HepG2 (cell line): ENCODE results near the gene TTLL4. TPM values are rescaled to one million over a fixed set of nuclear protein-coding genes. Genes with fewer than 3 reads are reported as not detected.

Source experiments
- CHCHD3 ChIP-seq: sonication (generic); formaldehyde crosslinking; IDR thresholded peaks from 2 replicates; pipeline ENCODE4 v1.8.0; 2022; ENCODE audit warnings: mild to moderate bottlenecking, missing genetic modification reagents, moderate library complexity
- HOXA3 ChIP-seq: sonication (generic); formaldehyde crosslinking; IDR thresholded peaks from 2 replicates; pipeline ENCODE4 v1.5.0; 2020; ENCODE audit warnings: missing genetic modification reagents
- KDM2A ChIP-seq: sonication (generic); formaldehyde crosslinking; IDR thresholded peaks from 2 replicates; pipeline ENCODE4 v1.4.0; 2020; ENCODE audit warnings: low read depth, missing genetic modification reagents, borderline replicate concordance
- KDM6A ChIP-seq: IDR thresholded peaks from 2 replicates; pipeline ENCODE4 v1.6.1; 2016; ENCODE audit warnings: low read depth
- NCOA2 ChIP-seq: sonication (generic); formaldehyde crosslinking; IDR thresholded peaks from 2 replicates; pipeline ENCODE4 v1.8.0; 2022; ENCODE audit warnings: inconsistent platforms
- NR1H2 ChIP-seq: sonication (generic); formaldehyde crosslinking; IDR thresholded peaks from 2 replicates; pipeline ENCODE4 v1.8.1; 2022; ENCODE audit warnings: low read depth, missing genetic modification reagents, borderline replicate concordance
- POLR2AphosphoS5 ChIP-seq: IDR thresholded peaks from 2 replicates; pipeline ENCODE4 v1.6.1; 2012; ENCODE audit warnings: low read depth, low read length
- RBAK ChIP-seq: sonication (generic); formaldehyde crosslinking; IDR thresholded peaks from 2 replicates; pipeline ENCODE4 v1.5.1; 2020; ENCODE audit warnings: mild to moderate bottlenecking, missing genetic modification reagents
- SKIL ChIP-seq: sonication (generic); formaldehyde crosslinking; IDR thresholded peaks from 2 replicates; pipeline ENCODE4 v1.8.0; 2022; ENCODE audit warnings: missing genetic modification reagents, mild to moderate bottlenecking, moderate library complexity, borderline replicate concordance
- TAF15 ChIP-seq: fragments of 200-400 bp; formaldehyde crosslinking; IDR thresholded peaks from one replicate; pipeline ENCODE4 v1.6.1; 2018; ENCODE audit warnings: mild to moderate bottlenecking, low read depth, low read length; ENCODE audit not compliant: poor library complexity, severe bottlenecking
- ZBTB37 ChIP-seq: sonication (generic); formaldehyde crosslinking; IDR thresholded peaks from 2 replicates; pipeline ENCODE4 v1.4.0; 2020; ENCODE audit warnings: mild to moderate bottlenecking, missing genetic modification reagents
- ZMYM4 ChIP-seq: sonication (generic); formaldehyde crosslinking; IDR thresholded peaks from 2 replicates; pipeline ENCODE4 v1.8.1; 2023; ENCODE audit warnings: mild to moderate bottlenecking, missing genetic modification reagents
- ZNF160 ChIP-seq: sonication (generic); formaldehyde crosslinking; IDR thresholded peaks from 2 replicates; pipeline ENCODE4 v1.8.0; 2022; ENCODE audit warnings: mild to moderate bottlenecking, inconsistent platforms, missing genetic modification reagents
- ZNF354B ChIP-seq: sonication (generic); formaldehyde crosslinking; IDR thresholded peaks from 2 replicates; pipeline ENCODE4 v1.8.0; 2022; ENCODE audit warnings: mild to moderate bottlenecking, missing genetic modification reagents
- ZNF484 ChIP-seq: sonication (generic); formaldehyde crosslinking; IDR thresholded peaks from 2 replicates; pipeline ENCODE4 v1.5.1; 2020; ENCODE audit warnings: mild to moderate bottlenecking, low read depth, missing genetic modification reagents, borderline replicate concordance
- ZNF567 ChIP-seq: sonication (generic); formaldehyde crosslinking; IDR thresholded peaks from 2 replicates; pipeline ENCODE4 v1.8.1; 2023; ENCODE audit warnings: mild to moderate bottlenecking, missing genetic modification reagents, borderline replicate concordance
- ZNF609 ChIP-seq: sonication (generic); formaldehyde crosslinking; IDR thresholded peaks from 2 replicates; pipeline ENCODE4 v1.4.0; 2020; ENCODE audit warnings: mild to moderate bottlenecking, missing genetic modification reagents, borderline replicate concordance
- polyA plus RNA-seq, 8 experiments: library from polyadenylated mRNA; depleted of rRNA in 3 of 8; stranded (reverse) in 7 of 8; unstranded in 1 of 8; fragments of >200 nt; fragmentation: Illumina TruSeq in 4 of 8; extraction: Trizol in 4 of 8; gene quantifications; 2 replicates each; pipeline versions ENCODE4 v1.2.1 to v1.2.3, GENCODE V29; 2011 to 2016; ENCODE audit warnings: low read depth in 4 of 8, missing spikeins in 1 of 8, mixed read lengths in 1 of 8; ENCODE audit not compliant: insufficient read depth in 1 of 8
- total RNA-seq, 5 experiments: library from RNA; depleted of rRNA; stranded (reverse); fragments of >200 nt; fragmentation: Illumina TruSeq; extraction: Trizol; gene quantifications; 2 replicates each; pipeline ENCODE4 v1.2.3, GENCODE V29; 2016; ENCODE audit warnings: low read depth in 1 of 5
- TF ChIP-seq, protein P1 (sequence below): sonication (generic); formaldehyde crosslinking; conservative IDR thresholded peaks from 2 replicates; pipeline ENCODE4 v1.8.0; 2022; ENCODE audit warnings: mild to moderate bottlenecking, moderate library complexity, missing genetic modification reagents

The TTLL4 gene
- total and polyA plus RNA-seq, 2 of the 13 experiments (the other 11 are each of a cell fraction or from before 2014, with no cell fraction given) = 77.5 to 84.6 TPM

DNA sequence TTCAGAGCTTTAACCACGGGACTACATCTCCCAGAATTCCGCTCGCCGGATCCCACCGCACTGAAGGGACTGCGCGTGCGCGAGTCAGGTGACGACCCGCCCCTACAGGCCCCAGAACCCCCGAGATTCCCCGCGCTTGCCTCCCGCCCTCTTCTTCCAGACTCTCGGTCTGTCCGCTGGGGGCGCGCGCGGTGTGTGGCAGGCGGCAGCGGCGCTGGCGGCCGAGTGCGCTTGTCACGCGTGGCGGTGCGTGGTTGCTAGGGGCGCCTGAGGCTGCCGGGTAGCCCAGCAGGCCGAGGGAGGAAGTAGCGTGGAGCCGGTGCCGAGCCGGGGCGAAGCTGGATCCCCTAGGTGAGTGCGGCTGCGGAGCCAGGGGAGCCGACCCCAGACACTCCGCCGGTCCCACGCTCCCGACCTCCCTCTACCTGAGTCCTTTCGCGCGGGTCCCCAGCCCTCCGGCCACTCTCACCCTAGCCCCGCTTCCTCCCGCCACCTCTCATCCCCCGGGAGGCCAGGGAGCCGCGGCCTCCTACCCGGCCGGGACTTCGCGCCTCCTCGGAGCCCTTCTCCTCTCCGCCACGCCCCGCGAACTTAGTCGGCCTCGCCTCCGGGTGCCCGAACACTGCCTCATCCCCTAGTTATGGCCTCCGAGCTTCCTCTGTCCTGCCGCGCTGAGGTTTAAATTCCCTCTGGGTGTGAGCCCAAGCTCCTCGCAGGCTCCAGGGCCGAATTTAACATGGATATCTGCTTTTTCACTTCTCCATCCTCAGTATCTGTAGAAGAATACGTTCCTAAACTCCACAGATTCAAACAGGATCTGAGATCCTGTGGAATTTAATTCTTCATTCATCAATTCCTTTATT is at the start of gene TTLL4 (continued):
- TF ChIP-seq ZNF609 (CRISPR knock-in tag) (peak; percentile 83), NCOA2 (no peak; the same call in 1 of the 2 replicates), CHCHD3 (CRISPR knock-in tag) (no peak; the same call in 1 of the 2 replicates), SKIL (CRISPR knock-in tag) (no peak), NR1H2 (CRISPR knock-in tag) (no peak), TAF15 (peak; percentile 94), ZNF160 (CRISPR knock-in tag) (peak; percentile 73; the same call in 1 of the 2 replicates), POLR2AphosphoS5 (peak; percentile 82), ZNF354B (CRISPR knock-in tag) (0 out of 2 replicates have a peak, but pooled peaks have one; percentile 9), HOXA3 (peak; percentile 92), ZMYM4 (CRISPR knock-in tag) (peak; percentile 70), RBAK (no peak), KDM6A (CRISPR knock-in tag) (no peak), ZBTB37 (CRISPR knock-in tag) (no peak), ZNF567 (CRISPR knock-in tag) (peak; percentile 99), ZNF484 (CRISPR knock-in tag) (no peak; the same call in 1 of the 2 replicates), KDM2A (peak; percentile 98)
- TF ChIP-seq, protein P1, sequence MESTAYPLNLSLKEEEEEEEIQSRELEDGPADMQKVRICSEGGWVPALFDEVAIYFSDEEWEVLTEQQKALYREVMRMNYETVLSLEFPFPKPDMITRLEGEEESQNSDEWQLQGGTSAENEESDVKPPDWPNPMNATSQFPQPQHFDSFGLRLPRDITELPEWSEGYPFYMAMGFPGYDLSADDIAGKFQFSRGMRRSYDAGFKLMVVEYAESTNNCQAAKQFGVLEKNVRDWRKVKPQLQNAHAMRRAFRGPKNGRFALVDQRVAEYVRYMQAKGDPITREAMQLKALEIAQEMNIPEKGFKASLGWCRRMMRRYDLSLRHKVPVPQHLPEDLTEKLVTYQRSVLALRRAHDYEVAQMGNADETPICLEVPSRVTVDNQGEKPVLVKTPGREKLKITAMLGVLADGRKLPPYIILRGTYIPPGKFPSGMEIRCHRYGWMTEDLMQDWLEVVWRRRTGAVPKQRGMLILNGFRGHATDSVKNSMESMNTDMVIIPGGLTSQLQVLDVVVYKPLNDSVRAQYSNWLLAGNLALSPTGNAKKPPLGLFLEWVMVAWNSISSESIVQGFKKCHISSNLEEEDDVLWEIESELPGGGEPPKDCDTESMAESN (CRISPR knock-in tag) = peak; percentile 85
